EL (cell line): ENCODE results near the gene OR6A2.

Experiments
- DNase-seq: peaks from one replicate; pipeline ENCODE4 v3.0.0-alpha.2; 2016

OR6A2 gene

GRCh38 chr11:6755303-6755952, 44.1 kb downstream of the OR6A2 start:
- DNase-seq = peak; percentile 38

GRCh38 chr11:6747097-6747668, 52.3 kb downstream of the OR6A2 start:
- DNase-seq = no peak

- no peak for DNase-seq
These were observed 52.9 kb downstream of the OR6A2 start for GRCh38 chr11:6746626-6747025.

DNA sequence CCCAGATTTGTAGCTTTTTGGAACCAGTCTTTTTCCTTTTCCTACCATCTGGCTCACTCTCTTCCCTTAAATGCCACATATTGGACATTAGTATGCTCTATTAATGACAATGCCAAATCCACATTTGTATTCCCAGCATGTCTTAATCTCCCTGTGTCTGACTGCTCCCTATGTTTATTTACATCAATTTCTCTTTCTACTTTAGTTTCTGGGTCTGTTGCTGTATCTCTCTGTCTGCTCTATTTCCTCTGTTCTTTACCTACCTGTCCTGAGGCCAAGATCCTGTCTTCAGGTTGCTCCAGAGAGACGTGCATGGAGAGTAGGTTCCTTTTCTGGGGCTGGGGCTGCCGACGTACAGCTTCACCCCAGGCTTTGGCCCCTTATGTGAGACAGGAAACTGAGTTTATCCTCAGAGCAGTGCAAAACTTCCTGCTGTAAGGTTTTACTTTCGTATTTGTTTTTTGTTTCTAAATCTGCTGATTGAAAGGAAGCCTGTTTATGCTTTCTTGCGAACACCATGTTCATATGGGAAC, 53.3 kb downstream of the OR6A2 start:
- no peak for DNase-seq

GRCh38 chr11:6745465-6746015, 53.9 kb downstream of the OR6A2 start:
- DNase-seq = no peak

DNA sequence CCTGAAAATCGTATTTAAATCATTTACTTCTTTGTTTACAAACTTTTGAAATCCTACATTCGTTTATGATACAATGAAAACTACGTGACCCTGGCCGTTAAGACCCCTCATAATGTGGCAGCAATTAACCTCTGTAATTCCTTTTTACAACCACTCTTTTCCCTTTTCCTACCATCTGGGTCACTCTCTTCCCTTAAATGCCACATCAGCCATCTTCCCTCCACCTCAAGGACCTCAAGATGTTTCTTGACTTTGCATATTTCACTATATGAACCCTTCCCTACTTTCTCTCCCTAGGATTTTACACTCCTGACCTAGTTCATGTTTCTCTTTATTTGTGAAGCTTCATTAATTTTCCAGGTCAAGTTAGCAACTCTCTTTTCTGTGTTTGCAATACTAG, 54.5 kb downstream of the OR6A2 start:
- no peak for DNase-seq

DNA sequence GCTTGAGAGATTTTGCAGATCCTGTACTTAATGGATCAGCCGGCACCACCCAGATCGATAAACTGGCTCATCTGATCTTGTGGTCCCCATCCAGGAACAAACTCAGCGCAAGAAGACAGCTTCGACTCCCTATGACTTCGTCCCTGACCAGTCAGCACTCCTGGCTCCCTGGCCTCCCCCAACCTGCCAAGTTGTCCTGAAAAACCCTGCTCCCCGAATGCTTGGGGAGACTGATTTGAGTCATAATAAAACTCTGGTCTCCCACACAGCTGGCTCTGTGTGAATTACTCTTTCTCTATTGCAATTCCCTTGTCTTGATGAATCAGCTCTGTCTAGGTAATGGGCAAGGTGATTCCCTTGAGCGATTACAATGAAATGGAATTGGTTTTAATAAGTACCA, 57.2 kb downstream of the OR6A2 start:
- DNase-seq = no peak
